HG02798 (cell line): ENCODE data around the gene SLC38A3.

Source experiments
- ATAC-seq: cut with Tn5 transposase; IDR thresholded peaks from one replicate; pipeline ENCODE4 v1.9.1; 2021; ENCODE audit warnings: mild to moderate bottlenecking; ENCODE audit not compliant: unreplicated experiment, poor library complexity

Gene SLC38A3

GRCh38 chr3:50263478-50264382 lies 58.7 kb downstream of the SLC38A3 start:
- ATAC-seq: no peak

- no peak for ATAC-seq
Observed at GRCh38 chr3:50264383-50264963, 59.4 kb downstream of the SLC38A3 start.

- ATAC-seq: no peak
Observed at GRCh38 chr3:50264964-50265485, 60.0 kb downstream of the SLC38A3 start.

- no peak for ATAC-seq
Observed at GRCh38 chr3:50265571-50265970, 60.5 kb downstream of the SLC38A3 start.

- no peak for ATAC-seq
Observed at GRCh38 chr3:50266017-50266416, 60.9 kb downstream of the SLC38A3 start.

- no peak for ATAC-seq
Observed at GRCh38 chr3:50266836-50267235, 61.8 kb downstream of the SLC38A3 start.

GRCh38 chr3:50267280-50267913 lies 62.3 kb downstream of the SLC38A3 start:
- no peak for ATAC-seq

- no peak for ATAC-seq
Observed at GRCh38 chr3:50268276-50268675, 63.2 kb downstream of the SLC38A3 start.

GRCh38 chr3:50268703-50269451 lies 63.8 kb downstream of the SLC38A3 start, which contains the start of gene SEMA3B:
Gene SEMA3B (plus strand): TSS chr3:50269147. CDS start chr3:50269241, 94 bp downstream.
- ATAC-seq: no peak

GRCh38 chr3:50269460-50269859 lies 64.4 kb downstream of the SLC38A3 start:
- no peak for ATAC-seq

GRCh38 chr3:50269977-50270413 lies 64.9 kb downstream of the SLC38A3 start:
- no peak for ATAC-seq

GRCh38 chr3:50270422-50271224 lies 65.6 kb downstream of the SLC38A3 start:
- ATAC-seq: no peak
